Measurements from ENCODE around the gene CRELD2. TPM values are rescaled to one million over a fixed set of nuclear protein-coding genes. Genes with fewer than 3 reads are reported as not detected.

CRELD2 gene
- polyA plus RNA-seq, 4 donors = 25.4 to 38.3 (median 29.0) TPM

Other genes starting within 250 kb of the CRELD2 start
- gene BRD1, start 90.8 kb upstream of the CRELD2 start, polyA plus RNA-seq (ENCODE audit: insufficient read length in 4 of 4) = 10 to 100 TPM; 34.1 to 46.0 (median 35.2) TPM
- gene ZBED4, start 64.8 kb upstream of the CRELD2 start, polyA plus RNA-seq (ENCODE audit: insufficient read length in 4 of 4) = 10 to 100 TPM; 13.6 to 18.1 (median 16.6) TPM
- gene ALG12, start 196 bp upstream of the CRELD2 start, polyA plus RNA-seq (ENCODE audit: insufficient read length in 4 of 4) = 10 to 100 TPM; 19.7 to 40.9 (median 28.1) TPM
- gene PIM3, start 42.1 kb downstream of the CRELD2 start, polyA plus RNA-seq (ENCODE audit: insufficient read length in 4 of 4) = 10 to 100 TPM; 13.8 to 26.2 (median 15.3) TPM
- gene IL17REL, start 94.1 kb downstream of the CRELD2 start, polyA plus RNA-seq (ENCODE audit: insufficient read length in 4 of 4) = under 1 TPM in 3 of 4 donors, not detected in 1; 0.04 to 0.07 (median 0.05) TPM
- under 1 TPM in 1 of 4 donors, not detected in 3; 0.05 TPM for gene TTLL8, start 139.7 kb downstream of the CRELD2 start, polyA plus RNA-seq (ENCODE audit: insufficient read length in 4 of 4)
- gene MLC1, start 166.8 kb downstream of the CRELD2 start, polyA plus RNA-seq (ENCODE audit: insufficient read length in 4 of 4) = 1 to 10 TPM in 1 of 4 donors, under 1 TPM in 3; 0.60 to 1.0 (median 0.86) TPM
- gene MOV10L1, start 171.4 kb downstream of the CRELD2 start, polyA plus RNA-seq (ENCODE audit: insufficient read length in 4 of 4) = under 1 TPM; 0.24 to 0.75 (median 0.60) TPM